HEK293 (cell line): ENCODE measurements around the gene MCM7.

Experiments
- GLI4 ChIP-seq: fragments of 450-650 bp; formaldehyde crosslinking; IDR thresholded peaks from 2 replicates; pipeline ENCODE4 v1.5.1; 2016; ENCODE audit warnings: missing biosample characterization, missing genetic modification characterization
- GLIS2 ChIP-seq: fragments of 450-650 bp; formaldehyde crosslinking; IDR thresholded peaks from 2 replicates; pipeline ENCODE4 v1.5.1; 2016; ENCODE audit warnings: missing biosample characterization, missing genetic modification characterization
- INSM2 ChIP-seq: fragments of 450-650 bp; formaldehyde crosslinking; IDR thresholded peaks from 2 replicates; pipeline ENCODE4 v1.5.1; 2016; ENCODE audit warnings: missing biosample characterization, missing genetic modification characterization
- KLF16 ChIP-seq: fragments of 450-650 bp; formaldehyde crosslinking; IDR thresholded peaks from 2 replicates; pipeline ENCODE4 v1.5.1; 2017; ENCODE audit warnings: missing biosample characterization, missing genetic modification characterization
- OSR2 ChIP-seq: fragments of 450-650 bp; formaldehyde crosslinking; IDR thresholded peaks from 2 replicates; pipeline ENCODE4 v1.5.1; 2016; ENCODE audit warnings: missing biosample characterization, missing genetic modification characterization
- PBX3 ChIP-seq: sonication (generic); formaldehyde crosslinking; IDR thresholded peaks from 2 replicates; pipeline ENCODE4 v1.8.1; 2022; ENCODE audit warnings: mild to moderate bottlenecking, moderate library complexity, missing genetic modification reagents
- PRDM10 ChIP-seq: fragments of 450-650 bp; formaldehyde crosslinking; IDR thresholded peaks from 2 replicates; pipeline ENCODE4 v1.5.1; 2016; ENCODE audit warnings: missing biosample characterization, missing genetic modification characterization
- TCF7L2 ChIP-seq: IDR thresholded peaks from 2 replicates; pipeline ENCODE4 v1.6.1; 2011; ENCODE audit warnings: low read depth, mild to moderate bottlenecking, inconsistent platforms, low read length, moderate library complexity, borderline replicate concordance
- ZBTB20 ChIP-seq: fragments of 450-650 bp; formaldehyde crosslinking; IDR thresholded peaks from 2 replicates; pipeline ENCODE4 v1.5.1; 2016; ENCODE audit warnings: missing biosample characterization, missing genetic modification characterization
- ZIC2 ChIP-seq: fragments of 450-650 bp; formaldehyde crosslinking; IDR thresholded peaks from 2 replicates; pipeline ENCODE4 v1.5.1; 2016; ENCODE audit warnings: missing biosample characterization, missing genetic modification characterization
- ZNF146 ChIP-seq: fragments of 450-650 bp; formaldehyde crosslinking; IDR thresholded peaks from 2 replicates; pipeline ENCODE4 v1.5.1; 2016; ENCODE audit warnings: missing biosample characterization, missing genetic modification characterization
- ZNF16 ChIP-seq: fragments of 450-650 bp; formaldehyde crosslinking; IDR thresholded peaks from 2 replicates; pipeline ENCODE4 v1.5.1; 2016; ENCODE audit warnings: low read depth, missing biosample characterization, missing genetic modification characterization
- ZNF174 ChIP-seq: fragments of 450-650 bp; formaldehyde crosslinking; IDR thresholded peaks from 2 replicates; pipeline ENCODE4 v1.5.0; 2017; ENCODE audit warnings: missing biosample characterization, mild to moderate bottlenecking, missing genetic modification characterization
- ZNF335 ChIP-seq: fragments of 450-650 bp; formaldehyde crosslinking; conservative IDR thresholded peaks from 2 replicates; pipeline ENCODE4 v1.5.1; 2016; ENCODE audit warnings: missing biosample characterization, missing genetic modification characterization
- ZNF341 ChIP-seq: fragments of 450-650 bp; formaldehyde crosslinking; IDR thresholded peaks from 2 replicates; pipeline ENCODE4; 2016; ENCODE audit warnings: low read depth, missing biosample characterization, missing genetic modification characterization
- ZNF354C ChIP-seq: fragments of 450-650 bp; formaldehyde crosslinking; IDR thresholded peaks from 2 replicates; pipeline ENCODE4 v1.5.1; 2016; ENCODE audit warnings: missing biosample characterization, missing genetic modification characterization, low read depth, borderline replicate concordance
- ZNF426 ChIP-seq: fragments of 450-650 bp; formaldehyde crosslinking; IDR thresholded peaks from 2 replicates; pipeline ENCODE4 v1.5.1; 2017; ENCODE audit warnings: missing biosample characterization, missing genetic modification characterization, mild to moderate bottlenecking, inconsistent platforms, moderate library complexity
- ZNF449 ChIP-seq: fragments of 450-650 bp; formaldehyde crosslinking; IDR thresholded peaks from 2 replicates; pipeline ENCODE4 v1.5.1; 2017; ENCODE audit warnings: missing biosample characterization, mild to moderate bottlenecking, missing genetic modification characterization, moderate library complexity
- ZNF48 ChIP-seq: fragments of 450-650 bp; formaldehyde crosslinking; IDR thresholded peaks from 2 replicates; pipeline ENCODE4 v1.5.1; 2016; ENCODE audit warnings: missing biosample characterization, missing genetic modification characterization
- ZNF510 ChIP-seq: fragments of 450-650 bp; formaldehyde crosslinking; IDR thresholded peaks from 2 replicates; pipeline ENCODE4 v1.5.1; 2018; ENCODE audit warnings: mild to moderate bottlenecking, missing genetic modification characterization, missing biosample characterization; ENCODE audit not compliant: insufficient replicate concordance
- ZNF548 ChIP-seq: fragments of 450-650 bp; formaldehyde crosslinking; IDR thresholded peaks from 2 replicates; pipeline ENCODE4 v1.5.1; 2016; ENCODE audit warnings: missing biosample characterization, missing genetic modification characterization
- ZNF555 ChIP-seq: fragments of 450-650 bp; formaldehyde crosslinking; conservative IDR thresholded peaks from 2 replicates; pipeline ENCODE4 v1.5.1; 2017; ENCODE audit warnings: missing biosample characterization, mild to moderate bottlenecking, missing genetic modification characterization, inconsistent platforms
- ZNF600 ChIP-seq: fragments of 450-650 bp; formaldehyde crosslinking; IDR thresholded peaks from 2 replicates; pipeline ENCODE4 v1.5.1; 2016; ENCODE audit warnings: missing biosample characterization, missing genetic modification characterization
- ZNF623 ChIP-seq: fragments of 450-650 bp; formaldehyde crosslinking; IDR thresholded peaks from 2 replicates; pipeline ENCODE4 v1.5.1; 2016; ENCODE audit warnings: missing biosample characterization, missing genetic modification characterization
- ZNF629 ChIP-seq: fragments of 450-650 bp; formaldehyde crosslinking; IDR thresholded peaks from 2 replicates; pipeline ENCODE4 v1.5.1; 2017; ENCODE audit warnings: missing biosample characterization, missing genetic modification characterization
- ZNF654 ChIP-seq: fragments of 450-650 bp; formaldehyde crosslinking; IDR thresholded peaks from 2 replicates; pipeline ENCODE4 v1.5.1; 2016; ENCODE audit warnings: low read depth, missing biosample characterization, missing genetic modification characterization
- ZNF76 ChIP-seq: fragments of 450-650 bp; formaldehyde crosslinking; IDR thresholded peaks from 2 replicates; pipeline ENCODE4; 2016; ENCODE audit warnings: low read depth, missing biosample characterization, missing genetic modification characterization, borderline replicate concordance
- ZNF843 ChIP-seq: fragments of 450-650 bp; formaldehyde crosslinking; IDR thresholded peaks from 2 replicates; pipeline ENCODE4 v1.5.1; 2016; ENCODE audit warnings: missing biosample characterization, missing genetic modification characterization
- ZSCAN23 ChIP-seq: fragments of 450-650 bp; formaldehyde crosslinking; IDR thresholded peaks from 2 replicates; pipeline ENCODE4 v1.5.1; 2016; ENCODE audit warnings: missing biosample characterization, missing genetic modification characterization
- ZSCAN5A ChIP-seq: fragments of 450-650 bp; formaldehyde crosslinking; IDR thresholded peaks from 2 replicates; pipeline ENCODE4 v1.5.1; 2016; ENCODE audit warnings: missing biosample characterization, missing genetic modification characterization

The MCM7 gene

GRCh38 chr7:100088621-100089457, 12.4 kb downstream of the MCM7 start, which contains the start of gene COPS6 (continued):
- 0 out of 2 replicates have a peak, but pooled peaks have one; percentile 40 for TF ChIP-seq GLIS2
- peak; percentile 80 for TF ChIP-seq ZNF76 (tag by site-specific recombination)
- peak; percentile 97 for TF ChIP-seq ZNF335 (tag by site-specific recombination)
- no peak for TF ChIP-seq ZNF654
- no peak for TF ChIP-seq ZNF548 (tag by site-specific recombination)
- 0 out of 2 replicates have a peak, but pooled peaks have one; percentile 23 for TF ChIP-seq ZNF623 (tag by site-specific recombination)
- no peak for TF ChIP-seq ZNF555 (tag by site-specific recombination)
- no peak for TF ChIP-seq ZNF48
- no peak for TF ChIP-seq ZSCAN23 (tag by site-specific recombination)
- TF ChIP-seq ZNF16 (tag by site-specific recombination) = no peak; the same call in 1 of the 2 replicates
- TF ChIP-seq PRDM10 (tag by site-specific recombination) = peak; percentile 96
- no peak for TF ChIP-seq ZNF426 (tag by site-specific recombination)
- peak; percentile 54; the same call in 1 of the 2 replicates for TF ChIP-seq ZIC2
- no peak for TF ChIP-seq ZNF354C (tag by site-specific recombination)
- TF ChIP-seq ZNF510 = no peak
- TF ChIP-seq GLI4 (tag by site-specific recombination) = peak; percentile 83; the same call in 1 of the 2 replicates
- TF ChIP-seq ZBTB20 (tag by site-specific recombination) = peak; percentile 81
- peak; percentile 53; the same call in 1 of the 2 replicates for TF ChIP-seq ZNF449 (tag by site-specific recombination)
- no peak for TF ChIP-seq ZNF174 (tag by site-specific recombination)
- peak; percentile 91; the same call in 1 of the 2 replicates for TF ChIP-seq PBX3
- TF ChIP-seq ZNF341 (tag by site-specific recombination) = peak; percentile 49; the same call in 1 of the 2 replicates
- TF ChIP-seq ZSCAN5A = 0 out of 2 replicates have a peak, but pooled peaks have one; percentile 50
- TF ChIP-seq ZNF629 = peak; percentile 69
- 0 out of 2 replicates have a peak, but pooled peaks have one; percentile 28 for TF ChIP-seq INSM2
- no peak for TF ChIP-seq TCF7L2
- 0 out of 2 replicates have a peak, but pooled peaks have one; percentile 45 for TF ChIP-seq ZNF843 (tag by site-specific recombination)
- TF ChIP-seq OSR2 (tag by site-specific recombination) = peak; percentile 62
- TF ChIP-seq ZNF146 (tag by site-specific recombination) = no peak
- peak; percentile 83 for TF ChIP-seq KLF16 (tag by site-specific recombination)
- peak; percentile 10 for TF ChIP-seq ZNF600 (tag by site-specific recombination)
